ENCODE measurements around the gene GALNT13. TPM values are rescaled to one million over a fixed set of nuclear protein-coding genes. Genes with fewer than 3 reads are reported as not detected.

GALNT13 gene
- total and polyA plus RNA-seq, 2 of the 13 experiments (the other 11 are each of a cell fraction or from before 2014, with no cell fraction given): 1.3 to 5.0 TPM

- Histone ChIP-seq H3K79me2 (ENCODE audit: insufficient read depth, low read length) (no peaks in the 10 kb centered on the region), H4K20me1 (ENCODE audit: insufficient read depth, low read length) (no peaks in the 10 kb centered on the region), H3K27me3 (ENCODE audit: control insufficient read depth in 1 of 2, insufficient read depth in 2 of 2, low read length in 2 of 2) (no peaks in the 10 kb centered on the region), H3K9ac (ENCODE audit: insufficient read depth, low read depth, low read length) (no peak overlapping the region), H3K36me3 (replicated peaks in 1 of 2; ENCODE audit: control insufficient read depth in 1 of 2, insufficient read depth in 2 of 2, low read length in 2 of 2) (no peaks in the 10 kb centered on the region), H3K27ac (ENCODE audit: extremely low read length, insufficient read depth, low read length) (no peak overlapping the region), H2AFZ (ENCODE audit: low read length) (no peak overlapping the region), H3K9me3 (ENCODE audit: low read length) (peaks cover 26% of the 10 kb centered on the region; the same call in 1 of the 2 replicates), H3K4me3 (replicated peaks in 1 of 3; ENCODE audit: insufficient read depth in 1 of 3, low read depth in 2 of 3, low read length in 3 of 3) (no peak overlapping the region), H3K4me2 (ENCODE audit: low read depth, low read length) (no peak overlapping the region), H3K4me1 (ENCODE audit: insufficient read depth, low read length) (no peaks in the 10 kb centered on the region)
- intact Hi-C loops (cut with micrococcal nuclease; ENCODE audit: unreplicated experiment): no loop called here
- no TSS peak for BruUV-seq (replicated peaks)
- no peak; the same call in 2 of the 3 replicates for ATAC-seq
- DNase-seq (ENCODE audit: low spot score): no peak
- in situ Hi-C loops (cut with HindIII; ENCODE audit: extremely low pct_ligation_motif_present, low pct_unique_long_range_greater_than_20kb): no loop called here
- ChIA-PET POLR2A (no interaction called here), CTCF (ENCODE audit: low intra/inter-chr PET ratio, low total read pairs) (no interaction called here)
- WGBS (ENCODE audit: low lambda C conversion rate): 60% methylated on average over 15 of the region's 17 CpGs
- no peak for FAIRE-seq
- no peak for TF ChIP-seq ZFYVE20 (CRISPR knock-in tag; IDR thresholded peaks at IDR 0.05; ENCODE audit: borderline replicate concordance, low read depth)
- TF ChIP-seq ZNF703 (CRISPR knock-in tag; IDR thresholded peaks at IDR 0.05; ENCODE audit: borderline replicate concordance): no peak
These were observed 141.8 kb downstream of the GALNT13 start for GRCh38 chr2:154013514-154013913.

DNA sequence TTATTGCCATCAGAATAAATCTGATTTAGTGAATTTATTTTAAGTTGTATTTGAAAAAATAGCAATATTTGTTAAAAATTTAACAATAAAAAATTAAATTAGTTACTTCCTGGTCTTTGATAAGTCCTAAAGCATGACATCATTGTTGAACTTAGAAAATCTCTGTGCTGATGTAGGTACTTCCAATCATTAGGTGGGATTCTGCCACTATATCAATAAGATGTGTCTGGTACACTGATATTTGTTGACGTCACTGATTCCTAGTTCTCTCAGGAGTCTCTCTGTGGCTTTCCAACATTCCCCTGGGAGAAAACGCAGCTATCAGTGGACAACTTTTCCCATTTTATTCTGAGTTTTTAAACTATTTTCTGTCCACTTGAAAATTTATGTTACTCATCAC is 143.5 kb downstream of the GALNT13 start:
- no peaks in the 10 kb centered on the region for H4K20me1 ChIP-seq (ENCODE audit: insufficient read depth, low read length)
- H3K9me3 ChIP-seq (ENCODE audit: low read length): peaks cover 9% of the 10 kb centered on the region; the same call in 1 of the 2 replicates
- 6% methylated on average over 2 of the region's 2 CpGs for WGBS (ENCODE audit: low lambda C conversion rate)
- CTCF ChIA-PET (ENCODE audit: low intra/inter-chr PET ratio, low total read pairs): no interaction called here
- H3K4me1 ChIP-seq (ENCODE audit: insufficient read depth, low read length): no peaks in the 10 kb centered on the region
- H3K4me2 ChIP-seq (ENCODE audit: low read depth, low read length): no peak overlapping the region
- no peak overlapping the region for H3K4me3 ChIP-seq (replicated peaks in 1 of 3; ENCODE audit: insufficient read depth in 1 of 3, low read depth in 2 of 3, low read length in 3 of 3)
- FAIRE-seq (no peak), ATAC-seq (no peak), DNase-seq (ENCODE audit: low spot score) (no peak)
- H3K27ac ChIP-seq (ENCODE audit: extremely low read length, insufficient read depth, low read length): no peak overlapping the region
- POLR2A ChIA-PET: no interaction called here
- H3K27me3 ChIP-seq (ENCODE audit: control insufficient read depth in 1 of 2, insufficient read depth in 2 of 2, low read length in 2 of 2): no peaks in the 10 kb centered on the region
- in situ Hi-C loops (cut with HindIII; ENCODE audit: extremely low pct_ligation_motif_present, low pct_unique_long_range_greater_than_20kb) (no loop called here), intact Hi-C loops (cut with micrococcal nuclease; ENCODE audit: unreplicated experiment) (no loop called here)
- no peaks in the 10 kb centered on the region for H3K79me2 ChIP-seq (ENCODE audit: insufficient read depth, low read length)
- no peak overlapping the region for H3K9ac ChIP-seq (ENCODE audit: insufficient read depth, low read depth, low read length)
- BruUV-seq (replicated peaks): no TSS peak
- H2AFZ ChIP-seq (ENCODE audit: low read length): no peak overlapping the region
- no peaks in the 10 kb centered on the region for H3K36me3 ChIP-seq (replicated peaks in 1 of 2; ENCODE audit: control insufficient read depth in 1 of 2, insufficient read depth in 2 of 2, low read length in 2 of 2)
- peak; percentile 89 for TF ChIP-seq ATF7 (IDR thresholded peaks at IDR 0.05)
- no peak for TF ChIP-seq ATF7 (CRISPR knock-in tag; IDR thresholded peaks at IDR 0.05)
- no peak for TF ChIP-seq MED1 (CRISPR knock-in tag; IDR thresholded peaks at IDR 0.05)
- TF ChIP-seq RFX5 (IDR thresholded peaks at IDR 0.05; ENCODE audit: low read depth, low read length): no peak
- peak; percentile 84 for TF ChIP-seq CREB1 (IDR thresholded peaks at IDR 0.05)
- TF ChIP-seq CREB1 (CRISPR knock-in tag; IDR thresholded peaks at IDR 0.05): no peak
- TF ChIP-seq ZNF468 (CRISPR knock-in tag; IDR thresholded peaks at IDR 0.05): no peak
- no peak for TF ChIP-seq ARNT2 (CRISPR knock-in tag; IDR thresholded peaks at IDR 0.05; ENCODE audit: low read depth)
- TF ChIP-seq, protein P1, sequence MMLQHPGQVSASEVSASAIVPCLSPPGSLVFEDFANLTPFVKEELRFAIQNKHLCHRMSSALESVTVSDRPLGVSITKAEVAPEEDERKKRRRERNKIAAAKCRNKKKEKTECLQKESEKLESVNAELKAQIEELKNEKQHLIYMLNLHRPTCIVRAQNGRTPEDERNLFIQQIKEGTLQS (CRISPR knock-in tag; IDR thresholded peaks at IDR 0.05): no peak
- no peak for TF ChIP-seq TCF12 (IDR thresholded peaks at IDR 0.05)
- no peak for TF ChIP-seq TCF12 (CRISPR knock-in tag; IDR thresholded peaks at IDR 0.05)
- TF ChIP-seq SETDB1 (CRISPR knock-in tag; IDR thresholded peaks at IDR 0.05; ENCODE audit: borderline replicate concordance): no peak
- no peak for TF ChIP-seq NFYB (CRISPR knock-in tag; IDR thresholded peaks at IDR 0.05)
- TF ChIP-seq DNMT3B (CRISPR knock-in tag; conservative IDR thresholded peaks at IDR 0.05): no peak
- no peak for TF ChIP-seq ZFYVE20 (CRISPR knock-in tag; IDR thresholded peaks at IDR 0.05; ENCODE audit: borderline replicate concordance, low read depth)
- TF ChIP-seq ZSCAN20 (CRISPR knock-in tag; IDR thresholded peaks at IDR 0.05; ENCODE audit: borderline replicate concordance): no peak
